Activated CD8-positive, alpha-beta T cell treated with anti-CD3 and anti-CD28 coated beads, Interleukin-2, amount 10 ng/mL, durations not matched to agents 7 days and 5 days (primary cell): Measurements from ENCODE around the gene MBD3. TPM values are rescaled to one million over a fixed set of nuclear protein-coding genes. Genes with fewer than 3 reads are reported as not detected.

ENCODE experiments used
- ATAC-seq: fragments of 150-1000 bp; cut with Tn5 transposase; one replicate; pipeline ENCODE4 v1.10.0; 2021; ENCODE audit warnings: moderate library complexity
- CTCF ChIA-PET: fragments of 350-600 bp; sonication (Branson Sonifier 250); formaldehyde crosslinking; loops from one replicate; lab custom pipeline; 2021; ENCODE audit warnings: antibody characterized with exemption; lab: Charles Lee
- POLR2A ChIA-PET: fragments of 350-600 bp; sonication (Branson Sonifier 250); formaldehyde crosslinking; loops from one replicate; lab custom pipeline; 2021; ENCODE audit warnings: antibody characterized with exemption; lab: Charles Lee
- DNase-seq: peaks from one replicate; pipeline ENCODE4 v3.0.0-alpha.2; 2020
- H3K27ac Mint-ChIP-seq: one replicate; pipeline ENCODE4 v1.8.0; 2021; ENCODE audit warnings: mild to moderate bottlenecking, mixed read lengths
- H3K27me3 Mint-ChIP-seq: one replicate; pipeline ENCODE4 v1.8.0; 2021; ENCODE audit warnings: low read depth, mixed read lengths
- H3K36me3 Mint-ChIP-seq: one replicate; pipeline ENCODE4 v1.8.0; 2021; ENCODE audit warnings: low read depth, mixed read lengths
- H3K4me1 Mint-ChIP-seq: one replicate; pipeline ENCODE4 v1.8.0; 2021; ENCODE audit warnings: low read depth, mixed read lengths
- H3K4me3 Mint-ChIP-seq: one replicate; pipeline ENCODE4 v1.8.0; 2021; ENCODE audit warnings: mild to moderate bottlenecking, mixed read lengths
- H3K9me3 Mint-ChIP-seq: one replicate; pipeline ENCODE4 v1.8.0; 2022; ENCODE audit warnings: mixed read lengths; ENCODE audit not compliant: insufficient read depth
- total RNA-seq, 2 experiments: library from RNA; stranded (reverse); gene quantifications; one replicate each; pipeline ENCODE4 v1.2.3, GENCODE V29; 2021

Gene MBD3
- total RNA-seq, 2 experiments from 2014 or later, result 98.4 to 102 TPM

GRCh38 chr19:1629256-1629808, 36.7 kb upstream of the MBD3 start:
- Mint-ChIP-seq H3K27me3 (no peaks in the 10 kb centered on the region), H3K4me3 (no peak overlapping the region), H3K9me3 (no peaks in the 10 kb centered on the region), H3K27ac (no peak overlapping the region), H3K36me3 (peaks cover 12% of the 10 kb centered on the region), H3K4me1 (no peaks in the 10 kb centered on the region)
- ChIA-PET POLR2A (no interaction called here), CTCF (no interaction called here)
- DNase-seq (no peak), ATAC-seq (no peak)

GRCh38 chr19:1627194-1627593, 34.5 kb upstream of the MBD3 start:
- POLR2A ChIA-PET, result no interaction called here
- Mint-ChIP-seq H3K4me3 (no peak overlapping the region), H3K4me1 (no peaks in the 10 kb centered on the region), H3K36me3 (peaks cover 19% of the 10 kb centered on the region), H3K9me3 (no peaks in the 10 kb centered on the region), H3K27me3 (no peaks in the 10 kb centered on the region), H3K27ac (no peak overlapping the region)
- CTCF ChIA-PET, result no interaction called here
- DNase-seq, result no peak
- no peak for ATAC-seq

- Mint-ChIP-seq H3K4me1 (no peaks in the 10 kb centered on the region), H3K9me3 (no peaks in the 10 kb centered on the region), H3K27me3 (no peaks in the 10 kb centered on the region), H3K36me3 (peaks cover 19% of the 10 kb centered on the region), H3K4me3 (no peak overlapping the region), H3K27ac (no peak overlapping the region)
- ChIA-PET POLR2A (no interaction called here), CTCF (no interaction called here)
- no peak for ATAC-seq
- DNase-seq, result no peak
Measured at GRCh38 chr19:1626417-1627010, 33.8 kb upstream of the MBD3 start.

- no peaks in the 10 kb centered on the region for H3K27me3 Mint-ChIP-seq
- DNase-seq (peak; percentile 60), ATAC-seq (peak; percentile 66)
- POLR2A ChIA-PET, result no interaction called here
- no peaks in the 10 kb centered on the region for H3K9me3 Mint-ChIP-seq
- H3K4me3 Mint-ChIP-seq, result no peak overlapping the region
- peaks cover 19% of the 10 kb centered on the region for H3K36me3 Mint-ChIP-seq
- no peak overlapping the region for H3K27ac Mint-ChIP-seq
- H3K4me1 Mint-ChIP-seq, result no peaks in the 10 kb centered on the region
- CTCF ChIA-PET, result no interaction called here
Measured at GRCh38 chr19:1624458-1624857, 31.8 kb upstream of the MBD3 start.

- no peak for ATAC-seq
- ChIA-PET CTCF (interaction anchor here (1.2 kb wide), 1 partner anchor 29 kb away, joined by 3 read pairs; the partner anchor contains the start of gene TCF3), POLR2A (no interaction called here)
- no peak for DNase-seq
- no peaks in the 10 kb centered on the region for H3K27me3 Mint-ChIP-seq
- H3K4me1 Mint-ChIP-seq, result peaks cover 8% of the 10 kb centered on the region
- H3K36me3 Mint-ChIP-seq, result peaks cover 29% of the 10 kb centered on the region
- no peak overlapping the region for H3K27ac Mint-ChIP-seq
- no peaks in the 10 kb centered on the region for H3K9me3 Mint-ChIP-seq
- H3K4me3 Mint-ChIP-seq, result no peak overlapping the region
Measured at GRCh38 chr19:1622541-1622940, 29.9 kb upstream of the MBD3 start.

- CTCF ChIA-PET, result interaction anchor here (1.2 kb wide), 1 partner anchor 30 kb away, joined by 3 read pairs; the partner anchor contains the start of gene TCF3
- H3K27ac Mint-ChIP-seq, result no peak overlapping the region
- peaks cover 12% of the 10 kb centered on the region for H3K4me1 Mint-ChIP-seq
- H3K27me3 Mint-ChIP-seq, result no peaks in the 10 kb centered on the region
- H3K36me3 Mint-ChIP-seq, result peaks cover 31% of the 10 kb centered on the region
- DNase-seq (no peak), ATAC-seq (no peak)
- POLR2A ChIA-PET, result no interaction called here
- H3K9me3 Mint-ChIP-seq, result no peaks in the 10 kb centered on the region
- no peak overlapping the region for H3K4me3 Mint-ChIP-seq
Measured at GRCh38 chr19:1622007-1622406, 29.3 kb upstream of the MBD3 start.

- no peak overlapping the region for H3K4me3 Mint-ChIP-seq
- H3K36me3 Mint-ChIP-seq, result peaks cover 35% of the 10 kb centered on the region
- H3K4me1 Mint-ChIP-seq, result peaks cover 16% of the 10 kb centered on the region
Measured at GRCh38 chr19:1621574-1621973, 28.9 kb upstream of the MBD3 start.

GRCh38 chr19:1621021-1621420, 28.4 kb upstream of the MBD3 start:
- Mint-ChIP-seq H3K4me1 (peaks cover 19% of the 10 kb centered on the region), H3K27ac (no peak overlapping the region), H3K27me3 (no peaks in the 10 kb centered on the region), H3K4me3 (no peak overlapping the region), H3K9me3 (no peaks in the 10 kb centered on the region), H3K36me3 (peaks cover 37% of the 10 kb centered on the region)
- ATAC-seq, result no peak
- DNase-seq, result no peak
- ChIA-PET POLR2A (no interaction called here), CTCF (no interaction called here)

More at GRCh38 chr19:1621574-1621973, 28.9 kb upstream of the MBD3 start:
- no peaks in the 10 kb centered on the region for H3K27me3 Mint-ChIP-seq
- ChIA-PET CTCF (interaction anchor here (1.2 kb wide), 1 partner anchor 30 kb away, joined by 3 read pairs; the partner anchor contains the start of gene TCF3), POLR2A (no interaction called here)
- H3K9me3 Mint-ChIP-seq, result no peaks in the 10 kb centered on the region
- no peak for ATAC-seq
- no peak overlapping the region for H3K27ac Mint-ChIP-seq
- DNase-seq, result no peak

GRCh38 chr19:1620502-1620901, 27.8 kb upstream of the MBD3 start:
- ATAC-seq, result no peak
- no peak for DNase-seq
- H3K4me1 Mint-ChIP-seq, result peaks cover 22% of the 10 kb centered on the region
- POLR2A ChIA-PET, result no interaction called here
- no peak overlapping the region for H3K4me3 Mint-ChIP-seq
- no peak overlapping the region for H3K27ac Mint-ChIP-seq
- CTCF ChIA-PET, result no interaction called here
- no peaks in the 10 kb centered on the region for H3K27me3 Mint-ChIP-seq
- peaks cover 40% of the 10 kb centered on the region for H3K36me3 Mint-ChIP-seq
- H3K9me3 Mint-ChIP-seq, result no peaks in the 10 kb centered on the region

GRCh38 chr19:1619703-1620102, 27.0 kb upstream of the MBD3 start:
- Mint-ChIP-seq H3K9me3 (no peaks in the 10 kb centered on the region), H3K27ac (no peak overlapping the region), H3K36me3 (peaks cover 41% of the 10 kb centered on the region), H3K4me1 (peaks cover 24% of the 10 kb centered on the region), H3K27me3 (no peaks in the 10 kb centered on the region), H3K4me3 (no peak overlapping the region)
- ChIA-PET POLR2A (no interaction called here), CTCF (no interaction called here)
- ATAC-seq, result no peak
- no peak for DNase-seq

GRCh38 chr19:1619094-1619439, 26.4 kb upstream of the MBD3 start:
- Mint-ChIP-seq H3K9me3 (no peaks in the 10 kb centered on the region), H3K4me3 (no peak overlapping the region), H3K27ac (no peak overlapping the region), H3K27me3 (no peaks in the 10 kb centered on the region), H3K36me3 (peaks cover 40% of the 10 kb centered on the region), H3K4me1 (peaks cover 27% of the 10 kb centered on the region)
- ATAC-seq (no peak), DNase-seq (no peak)
- POLR2A ChIA-PET, result no interaction called here
- CTCF ChIA-PET, result no interaction called here

- peak overlapping the region; percentile 52 for H3K27ac Mint-ChIP-seq
Measured at GRCh38 chr19:1618157-1619093, 25.8 kb upstream of the MBD3 start.

More at GRCh38 chr19:1618157-1619093, 25.8 kb upstream of the MBD3 start:
- ChIA-PET CTCF (no interaction called here), POLR2A (no interaction called here)
- H3K4me3 Mint-ChIP-seq, result no peak overlapping the region
- H3K4me1 Mint-ChIP-seq, result peaks cover 29% of the 10 kb centered on the region
- ATAC-seq (peak; percentile 67), DNase-seq (peak; percentile 44)
- no peaks in the 10 kb centered on the region for H3K27me3 Mint-ChIP-seq
- no peaks in the 10 kb centered on the region for H3K9me3 Mint-ChIP-seq
- peaks cover 40% of the 10 kb centered on the region for H3K36me3 Mint-ChIP-seq
